Gastroesophageal sphincter (tissue), 3 donors: ENCODE results near the gene HSPA1B.

Experiments used
- EP300 ChIP-seq: sonication (generic); formaldehyde crosslinking; IDR thresholded peaks from one replicate; pipeline ENCODE4 v1.6.1; 2017; ENCODE audit warnings: antibody characterized with exemption, mild to moderate bottlenecking
- POLR2A ChIP-seq, 2 donors: fragments of 450-650 bp; IDR thresholded peaks; one replicate each; pipeline ENCODE4 v1.6.1; 2017; ENCODE audit warnings: antibody characterized with exemption in 2 of 2, mild to moderate bottlenecking in 2 of 2, moderate library complexity in 1 of 2
- TF ChIP-seq, protein P1 (sequence below), 4 experiments: fragments of 200-600 bp in 2 of 4; fragments of 450-650 bp in 2 of 4; sonication (generic) in 1 of 4; IDR thresholded peaks; one replicate each; pipeline ENCODE4 v1.5.1; 2017 to 2019; ENCODE audit warnings: antibody characterized with exemption in 4 of 4, mild to moderate bottlenecking in 2 of 4, moderate library complexity in 2 of 4

DNA sequence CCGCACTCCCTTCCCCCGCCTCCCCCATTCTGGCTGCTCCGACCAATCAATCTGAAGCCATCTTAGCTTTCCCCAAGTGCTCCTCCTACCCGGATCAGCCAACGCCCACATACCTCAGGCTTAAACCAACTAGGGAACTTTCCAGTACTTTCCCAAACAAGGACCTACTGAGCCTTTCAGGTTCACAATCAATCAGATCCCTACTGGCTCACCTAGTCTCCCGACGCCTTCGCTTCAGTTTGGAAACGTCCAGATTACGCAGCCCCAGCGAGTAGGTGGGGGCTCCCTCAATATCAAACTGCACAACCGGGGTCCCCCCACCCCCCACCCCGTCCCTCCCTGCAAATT lies 12.9 kb upstream of the HSPA1B start:
- TF ChIP-seq, protein P1, sequence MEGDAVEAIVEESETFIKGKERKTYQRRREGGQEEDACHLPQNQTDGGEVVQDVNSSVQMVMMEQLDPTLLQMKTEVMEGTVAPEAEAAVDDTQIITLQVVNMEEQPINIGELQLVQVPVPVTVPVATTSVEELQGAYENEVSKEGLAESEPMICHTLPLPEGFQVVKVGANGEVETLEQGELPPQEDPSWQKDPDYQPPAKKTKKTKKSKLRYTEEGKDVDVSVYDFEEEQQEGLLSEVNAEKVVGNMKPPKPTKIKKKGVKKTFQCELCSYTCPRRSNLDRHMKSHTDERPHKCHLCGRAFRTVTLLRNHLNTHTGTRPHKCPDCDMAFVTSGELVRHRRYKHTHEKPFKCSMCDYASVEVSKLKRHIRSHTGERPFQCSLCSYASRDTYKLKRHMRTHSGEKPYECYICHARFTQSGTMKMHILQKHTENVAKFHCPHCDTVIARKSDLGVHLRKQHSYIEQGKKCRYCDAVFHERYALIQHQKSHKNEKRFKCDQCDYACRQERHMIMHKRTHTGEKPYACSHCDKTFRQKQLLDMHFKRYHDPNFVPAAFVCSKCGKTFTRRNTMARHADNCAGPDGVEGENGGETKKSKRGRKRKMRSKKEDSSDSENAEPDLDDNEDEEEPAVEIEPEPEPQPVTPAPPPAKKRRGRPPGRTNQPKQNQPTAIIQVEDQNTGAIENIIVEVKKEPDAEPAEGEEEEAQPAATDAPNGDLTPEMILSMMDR (IDR thresholded peaks at IDR 0.05), result no peak
- TF ChIP-seq POLR2A (IDR thresholded peaks at IDR 0.05), result peak in 1 of 2 donors; percentile 11
- TF ChIP-seq EP300, result no peak
